K562 (cell line): Measurements from ENCODE around the gene EFEMP2. TPM values are rescaled to one million over a fixed set of nuclear protein-coding genes. Genes with fewer than 3 reads are reported as not detected.

Source experiments
- ATAC-seq: fragments of 200-7000 bp; cut with Tn5 transposase; 3 replicates; pipeline ENCODE4 v1.9.1; 2020; ENCODE audit warnings: moderate library complexity
- BruUV-seq: library from RNA; stranded (reverse); fragments of 400-500 nt; replicated peaks from 2 replicates; lab custom pipeline; 2021; lab: Mats Ljungman, UMichigan
- CTCF ChIA-PET: fragments of 300-600 bp; formaldehyde crosslinking; extraction: SDS; loops from one replicate; lab custom pipeline; 2021; ENCODE audit warnings: low intra/inter-chr PET ratio; lab: Yijun Ruan, JAX
- POLR2A ChIA-PET: fragments of 300-600, 350-650 bp; sonication (Branson Sonifier 250); formaldehyde crosslinking; extraction: SDS; loops from one replicate; lab custom pipeline; 2021; ENCODE audit warnings: antibody characterized with exemption, inconsistent platforms; lab: Yijun Ruan, JAX
- DNase-seq, 4 experiments: peaks; one replicate each; pipeline versions ENCODE4 v3.0.0 to v3.0.0-alpha.2; 2011 to 2018; ENCODE audit warnings: low spot score in 3 of 4, mixed read lengths in 3 of 4; ENCODE audit errors: extremely low read depth in 1 of 4
- FAIRE-seq: peaks from 2 replicates; lab custom pipeline; 2011; peaks lifted over from hg19 to GRCh38; lab: Jason Lieb, UNC
- H2AFZ ChIP-seq: 2 replicates; pipeline ENCODE4 v1.6.0; 2011; ENCODE audit warnings: low read depth, low read length, control low read depth, inconsistent platforms
- H3K27ac ChIP-seq: fragments of 200-600 bp; 3 replicates; pipeline ENCODE4 v1.8.0; 2011; ENCODE audit warnings: low read depth, mild to moderate bottlenecking, control low read depth, inconsistent platforms, low read length, moderate library complexity, mixed read lengths; ENCODE audit errors: extremely low read depth
- H3K27me3 ChIP-seq, 2 experiments: fragments of 300-600 bp in 1 of 2; 2 replicates in 1 of 2; 3 replicates in 1 of 2; pipeline versions ENCODE4 v1.6.0 to v1.8.0; 2011; ENCODE audit warnings: inconsistent platforms in 2 of 2, low read length in 2 of 2, mild to moderate bottlenecking in 1 of 2, mixed read lengths in 1 of 2, moderate library complexity in 1 of 2; ENCODE audit not compliant: control insufficient read depth in 2 of 2, insufficient read depth in 2 of 2
- H3K36me3 ChIP-seq: fragments of 300-600 bp; 3 replicates; pipeline ENCODE4 v1.8.0; 2011; ENCODE audit warnings: mild to moderate bottlenecking, low read length, inconsistent platforms; ENCODE audit not compliant: control insufficient read depth, insufficient read depth
- H3K4me1 ChIP-seq, 2 experiments: fragments of 200-600 bp in 1 of 2; replicated peaks in 1 of 2; 2 replicates in 1 of 2; 3 replicates in 1 of 2; pipeline versions ENCODE4 v1.5.1 to v1.8.0; 2011; ENCODE audit warnings: inconsistent platforms in 2 of 2, low read length in 2 of 2, mild to moderate bottlenecking in 1 of 2, mixed read lengths in 1 of 2, moderate library complexity in 1 of 2; ENCODE audit not compliant: control insufficient read depth in 2 of 2, insufficient read depth in 2 of 2
- H3K4me2 ChIP-seq: 2 replicates; pipeline ENCODE4 v1.6.1; 2011; ENCODE audit warnings: low read length, control low read depth, inconsistent platforms, mixed read lengths; ENCODE audit not compliant: insufficient read depth
- H3K4me3 ChIP-seq: fragments of 200-600 bp; sonication (generic), shearing (Covaris generic); 2 replicates; pipeline ENCODE4 v1.5.1; 2016; ENCODE audit warnings: control low read depth, inconsistent platforms
- H3K79me2 ChIP-seq: fragments of 200-600 bp; 3 replicates; pipeline ENCODE4 v1.8.0; 2011; ENCODE audit warnings: low read length, inconsistent platforms; ENCODE audit not compliant: control insufficient read depth, insufficient read depth
- H3K9ac ChIP-seq, 2 experiments: 2 replicates each; pipeline versions ENCODE4 v1.6.0 to v1.6.1; 2011; ENCODE audit warnings: low read depth in 2 of 2, low read length in 2 of 2, control low read depth in 1 of 2, inconsistent platforms in 1 of 2, mild to moderate bottlenecking in 1 of 2, mixed read lengths in 1 of 2; ENCODE audit not compliant: insufficient read depth in 1 of 2
- H3K9me1 ChIP-seq: one replicate; pipeline ENCODE4 v1.6.0; 2011; ENCODE audit warnings: inconsistent platforms, mild to moderate bottlenecking, low read length, moderate library complexity; ENCODE audit not compliant: control insufficient read depth, insufficient read depth
- H3K9me3 ChIP-seq: replicated peaks from 2 replicates; pipeline ENCODE4 v1.5.1; 2011; ENCODE audit warnings: low read depth, low read length, inconsistent platforms; ENCODE audit not compliant: control insufficient read depth, insufficient read depth
- H4K20me1 ChIP-seq: replicated peaks from 2 replicates; pipeline ENCODE4 v1.6.1; 2011; ENCODE audit warnings: low read length, inconsistent platforms, mixed read lengths; ENCODE audit not compliant: control insufficient read depth, insufficient read depth
- CBX2 ChIP-seq: fragments of 200-600 bp; sonication (generic); IDR thresholded peaks from one replicate; pipeline ENCODE4 v1.6.1; 2012; ENCODE audit warnings: mild to moderate bottlenecking, low read length, inconsistent platforms; ENCODE audit not compliant: insufficient read depth, poor library complexity, severe bottlenecking
- EGR1 ChIP-seq: fragments of 450-650 bp; conservative IDR thresholded peaks from 2 replicates; pipeline ENCODE4 v1.6.1; 2017; ENCODE audit warnings: mild to moderate bottlenecking
- FOXJ2 ChIP-seq: fragments of 200-800 bp; sonication (Bioruptor generic); IDR thresholded peaks from 2 replicates; pipeline ENCODE4 v1.6.1; 2016; ENCODE audit warnings: missing genetic modification characterization, missing compliant biosample characterization
- IFI16 ChIP-seq: fragments of 250-450 bp; sonication (Bioruptor Pico); IDR thresholded peaks from 2 replicates; pipeline ENCODE4 v2.1.2; 2022; ENCODE audit warnings: mild to moderate bottlenecking, inconsistent platforms
- NFIC ChIP-seq: fragments of 450-650 bp; IDR thresholded peaks from 2 replicates; pipeline ENCODE4 v1.6.1; 2017; ENCODE audit warnings: mild to moderate bottlenecking, inconsistent platforms
- PHTF2 ChIP-seq: fragments of 250-450 bp; sonication (Bioruptor Pico); IDR thresholded peaks from 2 replicates; pipeline ENCODE4 v1.5.0; 2021; ENCODE audit warnings: mild to moderate bottlenecking
- POLR2G ChIP-seq: fragments of 200-400 bp; formaldehyde crosslinking; IDR thresholded peaks from 2 replicates; pipeline ENCODE4 v1.6.1; 2017; ENCODE audit warnings: low read depth, mild to moderate bottlenecking, antibody characterized with exemption, low read length, moderate library complexity
- POLR2H ChIP-seq: IDR thresholded peaks from 2 replicates; pipeline ENCODE4 v1.6.1; 2016; ENCODE audit warnings: missing genetic modification characterization, low read depth, mild to moderate bottlenecking, control low read depth, missing compliant biosample characterization, moderate library complexity
- PTRF ChIP-seq: fragments of 450-650 bp; IDR thresholded peaks from 2 replicates; pipeline ENCODE4 v1.6.1; 2016; ENCODE audit warnings: mild to moderate bottlenecking, missing genetic modification characterization, missing compliant biosample characterization
- PYGO2 ChIP-seq: fragments of 450-650 bp; IDR thresholded peaks from 2 replicates; pipeline ENCODE4 v1.6.1; 2016; ENCODE audit warnings: mild to moderate bottlenecking, missing genetic modification characterization, moderate library complexity, missing compliant biosample characterization
- SLC30A9 ChIP-seq: fragments of 250-450 bp; sonication (Bioruptor Pico); IDR thresholded peaks from 2 replicates; pipeline ENCODE4 v1.8.0; 2022; ENCODE audit warnings: mild to moderate bottlenecking, moderate library complexity
- SMC3 ChIP-seq: conservative IDR thresholded peaks from 2 replicates; pipeline ENCODE4 v1.6.1; 2011; ENCODE audit warnings: low read depth, low read length, improper control_type of control experiment; ENCODE audit not compliant: insufficient read depth
- SP2 ChIP-seq: IDR thresholded peaks from 2 replicates; pipeline ENCODE4 v1.6.1; 2011; ENCODE audit warnings: mild to moderate bottlenecking, low read depth, low read length, moderate library complexity; ENCODE audit not compliant: poor library complexity, severe bottlenecking; ENCODE audit errors: extremely low read depth
- TAF1 ChIP-seq: IDR thresholded peaks from 2 replicates; pipeline ENCODE4 v1.6.1; 2011; ENCODE audit warnings: mild to moderate bottlenecking, low read length, moderate library complexity; ENCODE audit not compliant: insufficient read depth, control insufficient read depth, severe bottlenecking; ENCODE audit errors: extremely low read depth
- ZNF445 ChIP-seq: fragments of 250-450 bp; sonication (Bioruptor Pico); IDR thresholded peaks from 2 replicates; pipeline ENCODE4 v1.4.0; 2020; ENCODE audit warnings: low read depth, mild to moderate bottlenecking, moderate library complexity
- ZNF717 ChIP-seq: fragments of 250-450 bp; sonication (Bioruptor Pico); IDR thresholded peaks from 2 replicates; pipeline ENCODE4 v1.5.0; 2021
- ZNF766 ChIP-seq: fragments of 200-800 bp; sonication (Bioruptor generic); conservative IDR thresholded peaks from 2 replicates; pipeline ENCODE4 v1.6.1; 2016; ENCODE audit warnings: missing genetic modification characterization, missing compliant biosample characterization
- ZNF785 ChIP-seq: fragments of 250-450 bp; sonication (Bioruptor Pico); IDR thresholded peaks from 2 replicates; pipeline ENCODE4 v1.4.0; 2020; ENCODE audit warnings: mild to moderate bottlenecking
- ZSCAN29 ChIP-seq: fragments of 450-650 bp; IDR thresholded peaks from 2 replicates; pipeline ENCODE4 v1.6.1; 2017
- WGBS: fragments of 100-300 bp; shearing (Covaris generic); methylation state at CpG from one replicate; pipeline ENCODE4 v1.1.6; 2016; ENCODE audit warnings: low coverage, mixed read lengths; ENCODE audit not compliant: insufficient coverage; ENCODE audit errors: missing lambda C conversion rate; 5-methylcytosine and 5-hydroxymethylcytosine counted together
- in situ Hi-C: fragments of 300-500 bp; cut with MboI; formaldehyde crosslinking; loops from 4 replicates; pipeline ENCODE4 v1.15.0; 2018; ENCODE audit warnings: inconsistent platforms, mixed read lengths
- intact Hi-C: fragments of 100-400 bp; cut with micrococcal nuclease; formaldehyde crosslinking; loops from 2 replicates; pipeline ENCODE4 v1.14.2; 2022
- polyA plus RNA-seq, 8 experiments: library from polyadenylated mRNA; depleted of rRNA in 4 of 8; stranded (reverse) in 5 of 8; unstranded in 3 of 8; fragments of >200 nt; fragmentation: Nextera tagmentation in 2 of 8; fragmentation: Illumina TruSeq in 1 of 8; extraction: Ambion mirVana in 2 of 8; extraction: Trizol in 1 of 8; gene quantifications; 2 replicates each; pipeline versions ENCODE4 v1.2.1 to v1.2.3, GENCODE V29; 2011 to 2014; ENCODE audit warnings: inconsistent platforms in 1 of 8, missing spikeins in 1 of 8
- total RNA-seq, 7 experiments: library from RNA; depleted of rRNA in 6 of 7; stranded (reverse); fragments of >200 nt in 6 of 7; fragmentation: Illumina TruSeq in 2 of 7; extraction: Trizol in 2 of 7; gene quantifications; 2 replicates each; pipeline versions ENCODE4 v1.2.1 to v1.2.3, GENCODE V29; 2011 to 2021; ENCODE audit warnings: low replicate concordance in 1 of 7
- TF ChIP-seq, protein P1 (sequence below), 2 experiments: fragments of 450-650 bp in 1 of 2; IDR thresholded peaks; 2 replicates each; pipeline ENCODE4 v1.6.1; 2011 to 2017; ENCODE audit warnings: low read depth in 2 of 2, antibody characterized with exemption in 1 of 2, borderline replicate concordance in 1 of 2, low read length in 1 of 2, mild to moderate bottlenecking in 1 of 2, mixed read lengths in 1 of 2; ENCODE audit not compliant: control insufficient read depth in 1 of 2

Gene EFEMP2
- total and polyA plus RNA-seq, 9 of the 15 experiments (the other 6 are each of a cell fraction or from before 2014, with no cell fraction given), result 0.07 to 2.9 (median 0.69) TPM; not detected in 1

- FAIRE-seq (no peak), ATAC-seq (peak; percentile 44), DNase-seq (peak in 3 of 4 experiments; percentile 64 to 84 (median 82))
- Histone ChIP-seq H3K4me3 (peak overlapping the region; percentile 98), H3K9me1 (no peaks in the 10 kb centered on the region), H3K9ac (peak overlapping the region; percentile 46 to 91; a peak in 3 of 4 replicates), H3K36me3 (peaks cover 31% of the 10 kb centered on the region; the same call in 1 of the 3 replicates), H3K27me3 (no peaks in the 10 kb centered on the region), H3K4me1 (peaks cover 25 to 63% of the 10 kb centered on the region in 2 experiments), H3K79me2 (peaks cover 31% of the 10 kb centered on the region), H4K20me1 (no peaks in the 10 kb centered on the region), H2AFZ (peak overlapping the region; percentile 90), H3K27ac (peak overlapping the region; percentile 62; the same call in 1 of the 3 replicates), H3K4me2 (peak overlapping the region; percentile 75), H3K9me3 (no peaks in the 10 kb centered on the region)
- in situ Hi-C loops, result no loop called here
- WGBS, result 5% methylated on average over 35 of the region's 60 CpGs
- CTCF ChIA-PET, result interaction anchor here (1.5 kb wide), 1 partner anchor 31 kb away, joined by 7 read pairs; the partner anchor contains the start of gene FIBP
- TSS peak; percentile 70 for BruUV-seq
- POLR2A ChIA-PET, result no interaction called here
- intact Hi-C loops, result loop anchor here (1.0 kb wide), 1 partner anchor 42 kb away; the partner anchor contains the start of gene SART1
- TF ChIP-seq PTRF (tag), result no peak
- TF ChIP-seq TAF1, result peak; percentile 26
- 0 out of 2 replicates have a peak, but pooled peaks have one; percentile 1 for TF ChIP-seq FOXJ2 (tag)
- TF ChIP-seq POLR2H (tag), result no peak
- TF ChIP-seq PHTF2 (CRISPR knock-in tag), result no peak
- no peak for TF ChIP-seq CBX2
- TF ChIP-seq EGR1, result peak; percentile 74
- TF ChIP-seq SP2, result no peak
- no peak for TF ChIP-seq ZSCAN29
- no peak for TF ChIP-seq POLR2G
- TF ChIP-seq PYGO2 (tag), result no peak
- TF ChIP-seq SLC30A9 (CRISPR knock-in tag), result no peak
- TF ChIP-seq, protein P1, sequence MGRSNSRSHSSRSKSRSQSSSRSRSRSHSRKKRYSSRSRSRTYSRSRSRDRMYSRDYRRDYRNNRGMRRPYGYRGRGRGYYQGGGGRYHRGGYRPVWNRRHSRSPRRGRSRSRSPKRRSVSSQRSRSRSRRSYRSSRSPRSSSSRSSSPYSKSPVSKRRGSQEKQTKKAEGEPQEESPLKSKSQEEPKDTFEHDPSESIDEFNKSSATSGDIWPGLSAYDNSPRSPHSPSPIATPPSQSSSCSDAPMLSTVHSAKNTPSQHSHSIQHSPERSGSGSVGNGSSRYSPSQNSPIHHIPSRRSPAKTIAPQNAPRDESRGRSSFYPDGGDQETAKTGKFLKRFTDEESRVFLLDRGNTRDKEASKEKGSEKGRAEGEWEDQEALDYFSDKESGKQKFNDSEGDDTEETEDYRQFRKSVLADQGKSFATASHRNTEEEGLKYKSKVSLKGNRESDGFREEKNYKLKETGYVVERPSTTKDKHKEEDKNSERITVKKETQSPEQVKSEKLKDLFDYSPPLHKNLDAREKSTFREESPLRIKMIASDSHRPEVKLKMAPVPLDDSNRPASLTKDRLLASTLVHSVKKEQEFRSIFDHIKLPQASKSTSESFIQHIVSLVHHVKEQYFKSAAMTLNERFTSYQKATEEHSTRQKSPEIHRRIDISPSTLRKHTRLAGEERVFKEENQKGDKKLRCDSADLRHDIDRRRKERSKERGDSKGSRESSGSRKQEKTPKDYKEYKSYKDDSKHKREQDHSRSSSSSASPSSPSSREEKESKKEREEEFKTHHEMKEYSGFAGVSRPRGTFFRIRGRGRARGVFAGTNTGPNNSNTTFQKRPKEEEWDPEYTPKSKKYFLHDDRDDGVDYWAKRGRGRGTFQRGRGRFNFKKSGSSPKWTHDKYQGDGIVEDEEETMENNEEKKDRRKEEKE (IDR thresholded peaks at IDR 0.05; ENCODE audit: borderline replicate concordance in 1 of 2, control insufficient read depth in 1 of 2, low read depth in 2 of 2, low read length in 1 of 2), result no peak
- no peak for TF ChIP-seq ZNF717
- peak; percentile 13; the same call in 1 of the 2 replicates for TF ChIP-seq NFIC
- TF ChIP-seq SMC3, result no peak
- TF ChIP-seq ZNF766 (CRISPR knock-in tag), result 0 out of 2 replicates have a peak, but pooled peaks have one; percentile 10
- TF ChIP-seq ZNF445 (CRISPR knock-in tag), result no peak
- TF ChIP-seq ZNF785, result no peak
- TF ChIP-seq IFI16 (CRISPR knock-in tag), result no peak
Observed at GRCh38 chr11:65919573-65920371, 47.2 kb upstream of the EFEMP2 start.
